DMS153 treated with DMSO at 0.1 percent for 48 hours (cell line): ENCODE measurements around the gene DNAH14.
"Not testable (repeated sequence)": the region's sequence is repeated elsewhere in the genome, so short reads cannot be mapped to it uniquely, and the experiment has no call there.

Experiments used
- DNase-seq: peaks from one replicate; lab custom pipeline; 2025; ENCODE audit not compliant: unreplicated experiment; lab: John Stamatoyannopoulos, UW

The DNAH14 gene

DNA sequence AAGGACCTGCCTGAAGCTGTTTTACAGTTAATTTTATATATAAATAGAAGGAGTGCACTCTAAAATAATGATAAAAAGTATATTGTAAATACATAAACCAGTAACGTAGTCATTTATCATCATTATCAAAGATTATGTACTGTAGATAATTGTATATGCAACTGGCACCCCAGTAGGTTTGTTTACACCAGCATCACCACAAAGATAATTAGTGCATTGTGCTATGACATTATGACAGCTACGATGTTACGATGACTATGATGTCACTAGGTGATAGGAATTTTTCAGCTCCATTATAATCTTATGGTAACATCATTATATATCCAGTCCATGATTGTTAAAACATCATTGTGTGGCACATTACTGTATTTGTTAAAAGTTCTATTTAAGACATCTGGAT lies 313.1 kb downstream of the DNAH14 start:
- no peak for DNase-seq

DNA sequence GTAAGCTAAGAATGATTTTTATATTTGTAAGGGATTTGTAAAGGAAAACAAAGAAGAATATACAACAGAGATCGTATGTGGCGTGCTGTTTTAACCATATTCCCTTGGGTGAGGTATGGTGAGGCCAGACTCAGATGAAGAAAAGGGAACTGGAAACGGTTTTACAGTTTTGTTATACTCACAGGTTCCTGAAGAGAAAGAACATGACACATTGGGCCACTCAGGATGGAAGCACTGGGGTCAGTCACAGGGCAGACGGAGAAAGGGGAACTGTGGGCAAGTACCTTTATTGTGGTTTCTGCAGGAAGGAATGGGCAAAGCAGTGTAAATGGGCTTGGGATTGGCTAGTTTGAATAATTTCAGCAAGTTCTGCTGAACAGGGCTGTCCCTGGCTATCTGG lies 321.0 kb downstream of the DNAH14 start:
- DNase-seq, result no peak

DNA sequence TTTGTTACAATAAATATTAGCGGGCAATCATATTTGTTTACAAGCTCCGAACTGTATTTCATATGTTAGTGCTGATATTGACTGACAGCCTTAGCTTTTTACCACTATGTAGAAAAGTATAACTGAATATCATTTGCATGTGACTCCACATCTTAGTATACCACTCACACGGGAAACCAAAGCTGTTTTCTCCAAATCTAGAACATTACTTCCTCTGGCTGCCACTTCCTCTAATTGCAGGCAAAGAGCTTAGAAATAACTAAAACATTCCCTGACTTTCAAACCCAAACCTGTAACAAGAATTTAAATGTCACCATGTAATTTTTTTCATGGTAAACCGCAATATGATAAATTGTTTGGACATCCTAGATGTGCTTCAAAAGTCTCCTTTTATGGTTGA lies 323.7 kb downstream of the DNAH14 start:
- no peak for DNase-seq

DNA sequence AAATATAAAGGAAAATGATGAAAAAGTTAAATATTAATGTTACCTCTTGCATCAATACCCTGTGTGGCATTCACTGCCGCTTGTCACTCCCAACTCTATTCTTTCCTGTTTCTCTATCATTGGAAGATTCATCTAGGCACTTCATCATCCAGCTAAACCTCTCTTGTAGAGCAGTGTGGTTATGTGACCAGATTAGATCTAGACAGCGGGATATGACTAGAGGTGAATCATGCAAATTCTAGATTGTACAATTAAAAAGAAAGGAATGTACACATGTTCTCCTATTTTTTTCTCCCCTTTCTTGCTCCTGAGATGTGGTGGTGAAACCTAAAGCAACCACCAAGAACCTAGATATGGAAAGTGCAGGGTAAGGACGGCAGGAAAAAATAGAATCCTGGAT lies 324.3 kb downstream of the DNAH14 start:
- DNase-seq, result no peak

DNA sequence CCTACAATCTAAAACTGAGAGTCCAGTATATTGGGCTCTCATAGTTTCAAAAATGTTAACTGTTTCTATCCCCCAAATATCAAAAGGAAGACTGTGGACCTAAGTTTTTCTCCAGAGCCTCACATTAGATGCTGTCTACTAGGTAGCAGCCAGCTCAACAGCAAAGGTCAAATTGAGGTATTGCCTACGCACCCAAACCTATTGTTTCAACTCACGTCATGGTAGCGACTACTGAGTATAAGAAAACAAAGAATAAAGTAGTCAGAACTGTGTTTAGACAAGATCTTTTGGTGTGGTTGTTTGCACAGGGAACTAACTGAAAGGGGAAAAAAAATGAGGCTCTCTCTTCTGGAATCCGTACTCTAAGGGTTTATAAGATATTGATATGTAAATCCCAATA lies 325.2 kb downstream of the DNAH14 start:
- DNase-seq, result no peak

DNA sequence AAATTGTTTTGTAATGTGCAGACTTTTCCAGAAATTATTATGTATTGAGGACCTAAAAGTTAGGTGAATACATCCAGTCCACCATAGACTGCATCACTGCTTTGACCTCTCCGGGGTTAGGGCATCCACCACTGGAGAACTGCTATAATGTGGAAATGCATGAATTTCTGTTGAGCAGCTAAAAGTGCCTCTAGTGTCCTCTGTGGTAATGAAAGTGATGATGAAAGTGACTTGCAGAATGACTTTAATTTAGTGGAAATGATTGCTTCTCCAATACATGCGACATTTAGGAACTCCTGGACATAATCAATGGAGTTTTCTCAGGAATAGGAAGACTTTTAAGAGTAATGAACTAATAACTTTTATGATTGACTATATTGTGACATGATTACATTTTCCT lies 327.6 kb downstream of the DNAH14 start:
- DNase-seq, result no peak

DNA sequence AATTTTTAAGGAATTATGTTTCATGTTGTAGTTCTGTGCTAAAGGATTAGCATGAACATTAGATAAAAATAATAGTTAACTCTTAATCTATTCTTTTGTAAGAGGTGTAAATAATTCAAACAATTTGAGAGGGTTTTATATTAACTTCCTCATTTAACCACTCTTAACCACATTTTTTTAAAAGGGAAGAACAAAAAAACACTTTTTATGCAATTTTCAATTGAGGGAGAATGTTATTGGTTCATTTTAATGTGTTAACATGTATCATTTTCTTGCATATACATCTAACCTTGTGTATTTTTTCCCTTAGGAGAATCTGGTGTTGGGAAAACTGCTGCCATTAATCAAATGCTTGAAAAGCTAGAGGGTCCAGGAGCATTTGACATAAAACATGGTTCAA lies 329.3 kb downstream of the DNAH14 start:
- no peak for DNase-seq

DNA sequence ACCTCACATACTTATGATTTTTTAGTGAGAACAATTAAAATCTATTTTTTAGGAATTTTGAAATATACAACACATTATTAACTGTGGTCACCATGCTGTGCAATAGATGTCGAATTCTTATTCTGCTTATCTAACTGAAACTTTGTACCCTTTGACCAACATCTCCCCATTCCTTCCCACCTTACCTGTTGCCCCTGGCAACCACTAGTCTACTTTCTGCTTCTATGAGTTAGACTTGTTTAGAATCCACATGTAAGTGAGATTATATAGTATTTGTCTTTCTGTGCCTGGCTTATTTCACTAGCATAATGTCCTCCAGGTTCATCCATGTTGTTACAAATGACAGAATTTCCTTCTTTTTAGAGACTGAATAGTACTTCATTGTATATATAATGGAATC lies 330.1 kb downstream of the DNAH14 start:
- DNase-seq, result no peak

DNA sequence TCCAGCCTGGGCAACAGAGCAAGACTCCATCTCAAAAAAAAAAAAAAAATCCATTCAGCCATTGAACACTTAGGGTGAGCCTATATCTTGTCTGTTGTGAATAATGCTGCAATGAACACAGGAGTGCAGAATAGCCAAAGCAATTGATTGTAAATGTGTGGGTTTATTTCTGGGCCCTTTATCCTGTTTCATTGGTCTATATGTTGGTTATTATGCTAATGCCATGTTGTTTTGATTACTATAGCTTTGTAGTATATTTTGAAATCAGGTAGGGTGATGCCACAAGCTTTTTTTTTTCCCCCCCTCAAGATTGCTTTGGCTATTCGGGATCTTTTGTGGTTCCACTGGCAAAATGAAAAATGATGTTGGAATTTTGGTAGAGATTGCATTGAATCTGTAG lies 330.8 kb downstream of the DNAH14 start:
- no peak for DNase-seq

DNA sequence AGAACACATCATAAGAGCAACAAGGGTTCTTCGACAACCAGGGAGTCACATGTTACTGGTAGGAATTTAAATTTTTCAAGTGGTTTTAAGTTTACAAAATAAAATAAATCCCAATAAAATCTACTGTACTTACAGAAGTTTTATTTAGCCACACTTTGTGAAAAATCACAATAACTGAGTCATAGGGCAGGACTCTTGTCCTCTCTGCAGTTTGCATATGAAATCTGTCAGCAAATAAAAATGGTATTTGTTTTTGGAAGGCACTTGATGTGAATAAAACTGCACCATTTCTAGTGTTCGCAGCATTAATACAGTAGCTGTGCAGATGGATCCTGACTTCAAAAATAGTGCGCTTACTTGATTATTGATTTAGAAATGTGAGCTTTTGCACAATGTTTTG lies 348.0 kb downstream of the DNAH14 start:
- DNase-seq, result no peak

DNA sequence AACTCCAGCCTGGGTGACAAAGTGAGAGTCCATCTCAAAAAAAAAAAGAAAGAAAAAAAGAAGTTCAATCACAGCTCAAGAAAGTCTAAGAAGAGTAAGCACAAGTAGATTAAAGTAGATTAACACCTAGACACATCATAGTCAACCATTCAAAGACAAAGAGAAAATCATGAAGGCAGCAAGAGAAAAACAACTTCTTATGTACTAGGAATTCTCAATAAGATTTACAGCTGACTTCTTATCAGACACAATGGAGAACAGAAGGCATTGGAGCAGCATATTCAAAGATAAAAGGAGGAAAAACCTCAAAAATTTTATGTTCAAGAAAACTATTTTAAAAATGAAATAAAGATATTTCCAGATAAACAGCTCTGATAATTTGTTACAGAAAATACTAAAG lies 351.1 kb downstream of the DNAH14 start:
- DNase-seq, result no peak

DNA sequence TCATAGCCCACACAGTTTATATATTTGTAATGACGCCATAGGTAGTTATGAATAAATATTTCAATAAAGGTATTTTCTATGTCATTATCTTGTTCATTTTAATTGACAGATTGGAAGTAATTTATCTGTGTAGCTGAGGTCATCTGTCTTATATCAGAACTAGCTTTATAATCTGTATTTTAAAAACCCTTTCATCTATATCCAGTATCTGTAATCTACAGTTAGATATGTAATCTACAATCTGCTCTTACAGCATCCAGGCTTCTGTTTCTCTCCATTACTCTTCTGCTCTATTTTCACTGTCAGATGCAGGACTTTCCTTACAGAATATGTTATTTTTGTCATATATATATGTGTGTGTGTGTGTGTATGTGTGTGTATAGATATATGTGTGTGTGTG lies 360.8 kb downstream of the DNAH14 start:
- DNase-seq, result no peak

DNA sequence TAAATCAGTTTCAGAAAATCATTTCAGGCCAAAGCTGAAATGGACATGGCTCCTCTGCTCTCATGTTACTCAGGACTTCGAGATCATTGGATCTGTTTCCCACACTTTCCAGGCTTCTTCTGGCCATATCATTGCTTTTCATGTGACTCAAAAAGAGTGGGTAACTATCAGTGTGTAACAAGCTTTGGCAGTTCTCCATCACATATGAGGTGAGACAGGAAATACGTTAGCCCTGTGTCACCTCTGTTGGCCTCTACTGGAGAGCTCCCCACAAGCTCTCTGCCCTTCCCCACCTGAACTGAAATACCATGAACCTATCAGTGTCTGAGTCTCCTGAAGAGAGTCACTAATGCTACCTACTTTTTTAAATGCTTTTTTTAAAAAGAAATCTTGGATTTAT lies 370.1 kb downstream of the DNAH14 start:
- no peak for DNase-seq

DNA sequence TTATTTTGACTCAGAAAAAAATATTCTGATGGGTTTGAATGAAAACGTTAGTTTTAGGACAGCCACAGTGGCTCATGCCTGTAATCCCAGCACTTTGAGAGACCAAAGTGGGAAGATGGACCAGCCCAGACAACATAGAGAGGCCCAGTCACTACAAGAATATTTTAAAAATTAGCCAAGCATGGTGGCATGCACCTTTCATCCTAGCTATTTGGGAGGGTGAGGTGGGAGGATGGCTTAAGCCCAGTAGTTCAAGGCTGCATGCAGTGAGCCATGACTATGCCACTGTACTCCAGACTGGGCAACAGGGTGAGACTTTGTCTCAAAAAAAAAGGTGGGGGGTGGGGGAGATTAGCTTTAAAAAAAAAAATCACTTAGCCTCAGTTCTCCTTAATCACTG lies 370.9 kb downstream of the DNAH14 start:
- no peak for DNase-seq

DNA sequence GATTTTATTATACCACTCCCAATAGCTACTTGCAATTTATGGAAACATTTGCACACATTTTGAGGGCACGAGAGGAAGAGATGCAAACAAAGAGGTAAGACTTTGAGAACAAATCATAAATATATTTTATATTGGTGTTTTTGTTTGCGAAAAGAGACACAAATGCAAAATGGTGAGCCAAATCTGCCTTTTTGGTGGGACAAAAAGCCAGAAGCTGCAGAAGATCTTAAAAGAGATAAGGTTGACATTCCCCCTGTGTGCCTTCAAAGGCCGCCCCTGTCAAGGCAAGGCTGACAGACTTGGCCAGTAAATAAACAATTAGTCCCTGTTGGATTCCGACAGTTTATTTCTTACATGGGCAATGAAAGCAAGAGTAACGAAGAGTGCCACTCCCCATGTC lies 375.5 kb downstream of the DNAH14 start:
- no peak for DNase-seq

DNA sequence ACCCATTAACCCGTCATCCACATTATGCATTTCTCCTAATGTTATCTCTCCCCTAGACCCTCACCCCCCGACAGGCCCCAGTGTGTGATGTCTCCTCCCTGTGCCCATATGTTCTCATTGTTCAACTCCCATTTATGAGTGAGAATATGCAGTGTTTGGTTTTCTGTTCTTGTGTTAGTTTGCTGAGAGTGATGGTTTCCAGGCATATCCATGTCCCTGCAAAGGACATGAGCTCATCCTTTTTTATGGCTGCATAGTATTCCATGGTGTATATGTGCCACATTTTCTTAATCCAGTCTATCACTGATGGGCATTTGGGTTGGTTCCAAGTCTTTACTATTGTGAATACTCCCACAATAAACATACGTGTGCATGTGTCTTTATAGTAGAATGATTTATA lies 381.1 kb downstream of the DNAH14 start:
- DNase-seq, result not testable (repeated sequence)

DNA sequence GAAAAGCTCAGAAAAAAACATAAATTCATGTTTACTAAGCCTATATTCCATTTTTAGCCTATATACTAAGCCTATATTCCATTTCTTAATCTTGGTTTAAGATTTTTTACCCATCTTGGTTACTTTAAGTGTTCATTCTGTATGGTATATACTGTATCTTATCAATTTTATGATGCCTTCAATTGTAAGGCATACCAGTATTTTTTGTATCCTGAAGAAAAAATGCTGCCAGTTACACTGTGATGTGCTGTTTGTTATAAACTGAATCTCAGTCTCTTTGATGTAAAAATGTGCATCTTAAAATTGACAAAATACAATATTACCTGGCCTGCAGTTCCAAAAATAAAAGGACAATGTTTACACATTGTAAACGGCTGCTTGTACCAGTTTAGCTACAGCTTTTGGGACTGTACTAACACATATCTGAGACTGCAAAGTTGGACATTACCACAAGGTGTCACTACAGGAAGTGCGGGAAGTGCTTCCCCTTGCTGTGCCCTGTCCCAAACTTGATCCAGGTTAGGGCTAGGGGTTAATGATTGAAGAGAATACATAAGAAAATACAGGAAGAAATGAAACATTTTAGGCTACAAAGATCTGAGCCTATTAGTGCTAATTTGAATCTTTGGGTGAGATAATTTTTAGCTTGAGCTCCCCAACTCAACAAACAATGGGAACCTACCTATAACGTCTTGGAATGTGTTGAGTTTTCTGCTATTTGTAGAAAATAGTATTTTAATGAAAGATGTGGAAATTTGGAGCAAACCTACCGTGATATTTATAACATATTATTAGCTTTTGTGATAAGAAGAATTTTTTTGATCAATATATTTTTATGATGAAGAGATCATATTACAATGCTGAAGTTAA lies 389.5 kb downstream of the DNAH14 start:
- peak; percentile 41 for DNase-seq

DNA sequence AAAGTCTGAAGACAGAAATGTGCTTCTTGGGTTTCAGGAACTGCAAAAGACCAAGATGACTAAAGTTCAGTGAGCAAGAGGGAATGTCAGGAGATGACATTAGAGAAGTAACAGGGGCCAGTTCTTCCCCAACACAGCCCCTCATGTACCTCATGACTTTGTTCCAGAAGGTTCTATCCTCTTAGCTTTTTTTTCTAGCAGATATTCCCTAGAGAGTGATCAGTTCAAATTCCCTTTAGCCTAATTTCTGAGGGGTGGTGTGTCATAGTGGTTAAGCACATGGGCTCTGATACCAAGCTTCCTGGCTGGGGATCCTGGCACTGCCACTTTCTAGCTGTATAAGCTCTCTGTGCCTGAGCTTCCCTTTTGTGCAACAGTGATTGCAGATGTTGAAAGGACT lies 390.4 kb downstream of the DNAH14 start:
- DNase-seq, result no peak

DNA sequence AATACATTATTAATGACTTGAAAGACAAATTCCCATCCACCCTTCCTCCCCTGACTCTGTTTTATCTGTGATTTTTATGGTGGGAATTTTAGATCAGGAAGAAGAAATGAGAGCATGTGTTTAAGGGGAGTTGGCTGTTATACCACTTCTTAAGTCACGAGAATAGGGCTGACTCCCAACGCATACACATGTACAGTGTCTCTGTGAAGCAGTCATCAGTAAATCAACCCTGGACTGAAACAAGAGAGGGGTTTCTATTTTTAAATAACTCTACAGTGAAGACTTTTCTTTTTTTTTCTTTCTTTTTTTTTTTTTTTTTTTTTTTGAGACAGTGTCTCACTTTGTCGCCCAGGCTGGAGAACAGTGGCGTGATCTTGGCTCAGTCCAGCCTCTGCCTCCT lies 392.3 kb downstream of the DNAH14 start:
- DNase-seq, result no peak

DNA sequence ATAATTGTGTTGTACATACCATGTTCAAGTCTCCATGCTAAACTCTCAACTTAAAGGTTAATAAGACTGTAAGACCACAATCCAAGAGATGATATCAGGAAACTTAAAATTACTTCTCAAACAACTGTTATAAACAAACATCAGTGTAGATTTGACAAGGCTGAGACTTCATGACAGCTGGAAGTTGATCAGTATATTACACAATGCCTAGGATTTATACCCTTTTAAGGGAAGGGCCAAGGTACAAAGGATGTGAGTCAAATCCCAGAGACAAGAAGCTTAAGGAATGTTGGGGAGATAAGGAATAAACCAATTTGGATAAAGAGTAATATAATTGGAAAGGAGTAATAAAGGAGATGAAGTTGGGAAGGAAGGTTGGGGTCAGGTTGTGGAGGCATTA lies 399.6 kb downstream of the DNAH14 start:
- DNase-seq, result no peak

DNA sequence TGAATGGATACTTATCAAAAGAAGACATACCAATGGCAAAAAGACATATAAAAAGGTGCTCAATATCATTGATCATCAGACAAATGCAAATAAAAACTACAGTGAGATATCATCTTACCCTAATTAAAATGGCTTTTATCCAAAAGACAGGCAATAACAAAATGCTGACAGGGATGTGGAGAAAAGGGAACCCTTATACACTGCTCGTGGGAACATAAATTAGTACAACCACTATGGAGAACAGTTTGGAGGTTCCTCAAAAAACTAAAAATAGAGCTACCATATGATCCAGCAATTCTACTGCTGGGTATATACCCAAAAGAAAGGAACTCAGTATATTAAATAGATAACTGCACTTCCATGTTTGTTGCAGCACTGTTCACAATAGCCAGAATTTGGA lies 400.5 kb downstream of the DNAH14 start:
- DNase-seq, result not testable (repeated sequence)

DNA sequence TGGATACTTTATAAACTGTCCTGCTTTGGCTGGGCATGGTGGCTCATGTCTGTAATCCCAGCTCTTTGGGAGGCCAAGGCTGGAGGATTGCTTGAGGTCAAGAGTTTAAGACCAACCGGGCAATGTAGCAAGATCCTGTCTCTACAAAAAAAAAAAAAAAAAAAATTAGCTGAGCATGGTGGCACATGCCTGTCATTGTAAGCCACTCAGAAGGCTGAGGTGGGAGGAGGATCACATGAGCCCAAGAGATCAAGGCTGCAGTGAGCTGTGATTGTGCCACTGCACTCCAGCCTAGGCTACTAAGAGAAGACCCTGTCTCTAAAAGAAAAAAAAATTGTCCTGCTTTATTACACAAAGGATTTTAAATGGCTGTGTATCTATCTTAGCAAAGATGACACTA lies 403.2 kb downstream of the DNAH14 start:
- DNase-seq, result no peak

DNA sequence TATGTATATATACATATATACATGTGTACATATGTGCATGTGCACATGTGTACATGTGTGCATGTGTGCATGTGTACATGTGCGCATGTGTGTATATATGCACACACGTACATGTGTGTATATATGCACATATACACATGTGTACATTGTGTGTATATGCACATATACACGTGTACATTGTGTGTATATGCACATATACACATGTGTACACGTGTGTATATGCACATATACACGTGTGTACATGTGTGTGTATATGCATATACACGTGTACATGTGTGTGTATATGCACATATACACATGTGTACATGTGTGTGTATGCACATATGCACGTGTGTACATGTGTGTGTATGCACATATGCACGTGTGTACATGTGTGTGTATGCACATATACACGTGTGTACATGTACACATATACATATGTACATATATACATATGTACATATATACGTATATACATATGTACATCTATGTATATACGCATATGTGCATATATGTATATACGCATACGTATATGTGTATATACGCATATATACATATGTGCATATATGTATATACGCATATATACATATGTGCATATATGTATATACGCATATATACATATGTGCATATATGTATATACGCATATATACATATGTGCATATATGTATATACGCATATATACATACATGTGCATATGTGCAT lies 405.8 kb downstream of the DNAH14 start:
- not testable (repeated sequence) for DNase-seq
